ENCODE measurements around the gene KIAA0232. TPM values are rescaled to one million over a fixed set of nuclear protein-coding genes. Genes with fewer than 3 reads are reported as not detected.

The KIAA0232 gene
- total and polyA plus RNA-seq, 4 donors, result 8.9 to 34.4 (median 18.5) TPM

DNA sequence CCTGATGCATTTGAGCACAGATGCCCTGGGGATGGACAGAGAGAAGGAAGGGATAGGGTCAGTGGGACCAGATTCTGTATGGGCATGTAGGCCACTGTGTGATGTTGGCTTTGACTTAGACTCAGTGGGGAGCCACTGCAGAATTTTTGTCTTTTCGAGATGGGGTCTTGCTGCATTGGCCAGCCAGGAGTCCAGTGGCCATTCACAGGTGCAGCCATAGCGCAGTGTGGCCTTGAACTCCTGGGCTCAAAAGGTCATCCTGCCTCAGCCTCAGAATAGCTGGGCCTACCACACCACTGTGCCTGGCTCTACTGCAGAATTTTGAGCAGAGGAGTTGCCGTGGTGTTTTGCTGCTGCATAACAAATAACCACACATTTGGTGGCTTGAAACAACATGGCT is 149.9 kb downstream of the KIAA0232 start:
- Histone ChIP-seq H3K4me1 (ENCODE audit: control insufficient read depth in 4 of 4, insufficient read depth in 4 of 4, low read length in 3 of 4) (peaks cover 18 to 62% (median 49%) of the 10 kb centered on the region in 4 donors), H3K9ac (ENCODE audit: low read depth in 1 of 2, low read length in 2 of 2) (no peak overlapping the region), H3K27me3 (ENCODE audit: control insufficient read depth in 4 of 4, insufficient read depth in 4 of 4, low read length in 3 of 4) (no peaks in the 10 kb centered on the region), H3K4me3 (ENCODE audit: low read depth in 1 of 3, low read length in 3 of 3) (no peak overlapping the region), H3K36me3 (ENCODE audit: control insufficient read depth in 4 of 4, insufficient read depth in 3 of 4, low read depth in 1 of 4, low read length in 3 of 4) (no peaks in the 10 kb centered on the region), H3K9me3 (ENCODE audit: control insufficient read depth in 4 of 4, low read length in 3 of 4) (no peaks in the 10 kb centered on the region), H3K27ac (ENCODE audit: low read depth in 1 of 2, low read length in 2 of 2) (no peak overlapping the region)
- 96% methylated on average over 3 of the region's 3 CpGs for WGBS
- no peak for DNase-seq (ENCODE audit: low spot score)
- TF ChIP-seq GABPA (IDR thresholded peaks at IDR 0.05 in 1 of 2, conservative IDR thresholded peaks at IDR 0.05 in 1 of 2), result no peak
- no peak for TF ChIP-seq TAF1 (conservative IDR thresholded peaks at IDR 0.05)
- no peak for TF ChIP-seq NR2F2 (IDR thresholded peaks at IDR 0.05)
- TF ChIP-seq, protein P1, sequence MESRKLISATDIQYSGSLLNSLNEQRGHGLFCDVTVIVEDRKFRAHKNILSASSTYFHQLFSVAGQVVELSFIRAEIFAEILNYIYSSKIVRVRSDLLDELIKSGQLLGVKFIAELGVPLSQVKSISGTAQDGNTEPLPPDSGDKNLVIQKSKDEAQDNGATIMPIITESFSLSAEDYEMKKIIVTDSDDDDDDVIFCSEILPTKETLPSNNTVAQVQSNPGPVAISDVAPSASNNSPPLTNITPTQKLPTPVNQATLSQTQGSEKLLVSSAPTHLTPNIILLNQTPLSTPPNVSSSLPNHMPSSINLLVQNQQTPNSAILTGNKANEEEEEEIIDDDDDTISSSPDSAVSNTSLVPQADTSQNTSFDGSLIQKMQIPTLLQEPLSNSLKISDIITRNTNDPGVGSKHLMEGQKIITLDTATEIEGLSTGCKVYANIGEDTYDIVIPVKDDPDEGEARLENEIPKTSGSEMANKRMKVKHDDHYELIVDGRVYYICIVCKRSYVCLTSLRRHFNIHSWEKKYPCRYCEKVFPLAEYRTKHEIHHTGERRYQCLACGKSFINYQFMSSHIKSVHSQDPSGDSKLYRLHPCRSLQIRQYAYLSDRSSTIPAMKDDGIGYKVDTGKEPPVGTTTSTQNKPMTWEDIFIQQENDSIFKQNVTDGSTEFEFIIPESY (IDR thresholded peaks at IDR 0.05), result no peak
- TF ChIP-seq FOXA2 (IDR thresholded peaks at IDR 0.05), result no peak
- no peak for TF ChIP-seq SP1 (IDR thresholded peaks at IDR 0.05)
- no peak for TF ChIP-seq FOXA1 (IDR thresholded peaks at IDR 0.05)
- TF ChIP-seq, protein P2, sequence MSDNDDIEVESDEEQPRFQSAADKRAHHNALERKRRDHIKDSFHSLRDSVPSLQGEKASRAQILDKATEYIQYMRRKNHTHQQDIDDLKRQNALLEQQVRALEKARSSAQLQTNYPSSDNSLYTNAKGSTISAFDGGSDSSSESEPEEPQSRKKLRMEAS (IDR thresholded peaks at IDR 0.05), result no peak
- TF ChIP-seq HNF4G (IDR thresholded peaks at IDR 0.05), result no peak
- no peak for TF ChIP-seq HNF4A (conservative IDR thresholded peaks at IDR 0.05)
- TF ChIP-seq JUND (IDR thresholded peaks at IDR 0.05), result no peak
- TF ChIP-seq, protein P3, sequence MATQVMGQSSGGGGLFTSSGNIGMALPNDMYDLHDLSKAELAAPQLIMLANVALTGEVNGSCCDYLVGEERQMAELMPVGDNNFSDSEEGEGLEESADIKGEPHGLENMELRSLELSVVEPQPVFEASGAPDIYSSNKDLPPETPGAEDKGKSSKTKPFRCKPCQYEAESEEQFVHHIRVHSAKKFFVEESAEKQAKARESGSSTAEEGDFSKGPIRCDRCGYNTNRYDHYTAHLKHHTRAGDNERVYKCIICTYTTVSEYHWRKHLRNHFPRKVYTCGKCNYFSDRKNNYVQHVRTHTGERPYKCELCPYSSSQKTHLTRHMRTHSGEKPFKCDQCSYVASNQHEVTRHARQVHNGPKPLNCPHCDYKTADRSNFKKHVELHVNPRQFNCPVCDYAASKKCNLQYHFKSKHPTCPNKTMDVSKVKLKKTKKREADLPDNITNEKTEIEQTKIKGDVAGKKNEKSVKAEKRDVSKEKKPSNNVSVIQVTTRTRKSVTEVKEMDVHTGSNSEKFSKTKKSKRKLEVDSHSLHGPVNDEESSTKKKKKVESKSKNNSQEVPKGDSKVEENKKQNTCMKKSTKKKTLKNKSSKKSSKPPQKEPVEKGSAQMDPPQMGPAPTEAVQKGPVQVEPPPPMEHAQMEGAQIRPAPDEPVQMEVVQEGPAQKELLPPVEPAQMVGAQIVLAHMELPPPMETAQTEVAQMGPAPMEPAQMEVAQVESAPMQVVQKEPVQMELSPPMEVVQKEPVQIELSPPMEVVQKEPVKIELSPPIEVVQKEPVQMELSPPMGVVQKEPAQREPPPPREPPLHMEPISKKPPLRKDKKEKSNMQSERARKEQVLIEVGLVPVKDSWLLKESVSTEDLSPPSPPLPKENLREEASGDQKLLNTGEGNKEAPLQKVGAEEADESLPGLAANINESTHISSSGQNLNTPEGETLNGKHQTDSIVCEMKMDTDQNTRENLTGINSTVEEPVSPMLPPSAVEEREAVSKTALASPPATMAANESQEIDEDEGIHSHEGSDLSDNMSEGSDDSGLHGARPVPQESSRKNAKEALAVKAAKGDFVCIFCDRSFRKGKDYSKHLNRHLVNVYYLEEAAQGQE (IDR thresholded peaks at IDR 0.05), result no peak
- TF ChIP-seq RAD21 (IDR thresholded peaks at IDR 0.05), result no peak
- TF ChIP-seq RXRA (IDR thresholded peaks at IDR 0.05), result no peak
- TF ChIP-seq, protein P4, sequence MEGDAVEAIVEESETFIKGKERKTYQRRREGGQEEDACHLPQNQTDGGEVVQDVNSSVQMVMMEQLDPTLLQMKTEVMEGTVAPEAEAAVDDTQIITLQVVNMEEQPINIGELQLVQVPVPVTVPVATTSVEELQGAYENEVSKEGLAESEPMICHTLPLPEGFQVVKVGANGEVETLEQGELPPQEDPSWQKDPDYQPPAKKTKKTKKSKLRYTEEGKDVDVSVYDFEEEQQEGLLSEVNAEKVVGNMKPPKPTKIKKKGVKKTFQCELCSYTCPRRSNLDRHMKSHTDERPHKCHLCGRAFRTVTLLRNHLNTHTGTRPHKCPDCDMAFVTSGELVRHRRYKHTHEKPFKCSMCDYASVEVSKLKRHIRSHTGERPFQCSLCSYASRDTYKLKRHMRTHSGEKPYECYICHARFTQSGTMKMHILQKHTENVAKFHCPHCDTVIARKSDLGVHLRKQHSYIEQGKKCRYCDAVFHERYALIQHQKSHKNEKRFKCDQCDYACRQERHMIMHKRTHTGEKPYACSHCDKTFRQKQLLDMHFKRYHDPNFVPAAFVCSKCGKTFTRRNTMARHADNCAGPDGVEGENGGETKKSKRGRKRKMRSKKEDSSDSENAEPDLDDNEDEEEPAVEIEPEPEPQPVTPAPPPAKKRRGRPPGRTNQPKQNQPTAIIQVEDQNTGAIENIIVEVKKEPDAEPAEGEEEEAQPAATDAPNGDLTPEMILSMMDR (IDR thresholded peaks at IDR 0.05; ENCODE audit: low read depth, low read length, missing input control), result no peak

DNA sequence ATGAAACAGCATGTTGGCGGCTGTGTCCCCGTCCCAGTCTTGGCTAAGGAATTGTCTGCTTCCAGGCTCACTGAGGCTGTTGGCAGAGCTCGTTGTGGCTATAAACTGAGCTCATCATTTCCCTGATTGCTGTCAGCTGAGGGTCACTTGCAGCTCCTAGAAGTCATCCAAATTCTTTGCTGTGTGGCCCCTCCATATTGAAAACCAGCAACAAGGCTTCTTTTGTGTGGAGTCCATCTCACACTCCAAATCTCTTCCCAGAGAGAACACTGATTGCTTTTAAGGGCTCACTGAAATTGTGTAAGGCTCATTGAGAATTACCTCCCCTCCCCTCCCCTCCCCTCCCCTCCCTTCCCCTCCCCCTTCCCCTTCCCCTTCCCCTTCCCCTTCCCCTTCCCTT is 150.4 kb downstream of the KIAA0232 start:
- H3K4me3 ChIP-seq (ENCODE audit: low read depth in 1 of 3, low read length in 3 of 3), result no peak overlapping the region
- H3K9ac ChIP-seq (ENCODE audit: low read depth in 1 of 2, low read length in 2 of 2), result no peak overlapping the region
- H3K9me3 ChIP-seq (ENCODE audit: control insufficient read depth in 4 of 4, low read length in 3 of 4), result no peaks in the 10 kb centered on the region
- H3K36me3 ChIP-seq (ENCODE audit: control insufficient read depth in 4 of 4, insufficient read depth in 3 of 4, low read depth in 1 of 4, low read length in 3 of 4), result no peaks in the 10 kb centered on the region
- no peak overlapping the region for H3K27ac ChIP-seq (ENCODE audit: low read depth in 1 of 2, low read length in 2 of 2)
- peaks cover 15 to 62% (median 45%) of the 10 kb centered on the region in 4 donors for H3K4me1 ChIP-seq (ENCODE audit: control insufficient read depth in 4 of 4, insufficient read depth in 4 of 4, low read length in 3 of 4)
- 95% methylated on average over 3 of the region's 3 CpGs for WGBS
- DNase-seq (ENCODE audit: low spot score), result no peak
- H3K27me3 ChIP-seq (ENCODE audit: control insufficient read depth in 4 of 4, insufficient read depth in 4 of 4, low read length in 3 of 4), result no peaks in the 10 kb centered on the region
- TF ChIP-seq HNF4A (conservative IDR thresholded peaks at IDR 0.05) (no peak), EGR1 (IDR thresholded peaks at IDR 0.05; ENCODE audit: low read depth in 2 of 2) (no peak), YY1 (IDR thresholded peaks at IDR 0.05) (no peak), SP1 (IDR thresholded peaks at IDR 0.05) (no peak), TAF1 (conservative IDR thresholded peaks at IDR 0.05) (no peak), RXRA (IDR thresholded peaks at IDR 0.05) (no peak), FOXA2 (IDR thresholded peaks at IDR 0.05) (no peak), GABPA (IDR thresholded peaks at IDR 0.05 in 1 of 2, conservative IDR thresholded peaks at IDR 0.05 in 1 of 2) (no peak), HNF4G (IDR thresholded peaks at IDR 0.05) (no peak), RAD21 (IDR thresholded peaks at IDR 0.05) (no peak)
- TF ChIP-seq, protein P1 (IDR thresholded peaks at IDR 0.05), result no peak
- TF ChIP-seq, protein P4 (IDR thresholded peaks at IDR 0.05; ENCODE audit: low read depth, low read length, missing input control), result no peak
